ENCODE data around the gene LIG1.

The LIG1 gene

DNA sequence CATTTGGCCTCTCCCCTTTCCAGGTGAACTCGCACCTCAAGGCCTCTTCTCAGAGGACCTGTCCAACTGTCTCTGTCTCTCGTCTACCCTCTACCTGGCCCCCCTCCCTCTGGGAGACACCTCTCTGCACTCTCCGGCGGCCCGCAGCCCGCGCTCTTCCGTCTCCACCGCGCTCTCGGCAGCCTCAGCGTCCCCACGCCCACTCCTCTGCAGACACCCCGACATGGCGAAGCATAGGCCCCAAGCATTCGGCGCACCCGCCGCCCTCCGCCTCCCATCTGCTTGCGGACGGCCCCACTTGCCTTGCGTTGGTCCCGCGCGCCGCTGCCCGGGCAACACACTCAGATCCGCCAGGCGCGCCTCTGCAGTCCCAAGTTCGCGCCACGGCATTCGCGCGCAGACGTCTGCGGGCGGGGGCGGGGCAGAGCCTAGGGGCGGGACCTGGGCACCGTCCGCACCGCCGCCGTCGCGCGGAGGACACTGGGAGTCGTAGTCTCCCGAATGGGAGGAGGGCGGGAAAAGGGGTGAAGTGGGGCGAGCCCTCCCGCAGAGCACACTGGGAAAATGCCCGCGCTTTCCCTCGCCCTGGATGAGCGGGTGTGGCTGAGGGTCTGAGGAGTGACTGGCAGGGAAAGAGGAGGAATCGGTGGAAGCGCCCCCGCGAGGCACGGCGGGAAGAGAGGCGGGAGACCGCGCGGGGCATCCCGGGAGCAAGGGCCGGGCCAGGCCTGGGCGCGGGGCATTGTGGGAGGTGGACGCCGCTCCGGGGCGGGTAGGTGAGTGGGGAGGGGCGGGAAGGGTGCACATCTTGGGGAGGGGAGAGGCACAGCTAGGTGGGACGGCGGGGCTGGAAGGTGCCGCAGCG lies at the start of gene LIG1, which contains the start of gene ZSWIM9:
TSS of gene LIG1 (minus strand) at position 406 of the 865 bp plus-strand sequence. CDS start 4,778 bp downstream, outside the sequence.
TSS of gene ZSWIM9 (plus strand) at position 742 of the 865 bp plus-strand sequence. CDS start 1,123 bp downstream, outside the sequence.
- peak; percentile 96 for DNase-seq

GRCh38 chr19:48218997-48219396 lies 48.9 kb upstream of the LIG1 start:
- DNase-seq = no peak

GRCh38 chr19:48216933-48217332 lies 46.8 kb upstream of the LIG1 start:
- no peak for DNase-seq

DNA sequence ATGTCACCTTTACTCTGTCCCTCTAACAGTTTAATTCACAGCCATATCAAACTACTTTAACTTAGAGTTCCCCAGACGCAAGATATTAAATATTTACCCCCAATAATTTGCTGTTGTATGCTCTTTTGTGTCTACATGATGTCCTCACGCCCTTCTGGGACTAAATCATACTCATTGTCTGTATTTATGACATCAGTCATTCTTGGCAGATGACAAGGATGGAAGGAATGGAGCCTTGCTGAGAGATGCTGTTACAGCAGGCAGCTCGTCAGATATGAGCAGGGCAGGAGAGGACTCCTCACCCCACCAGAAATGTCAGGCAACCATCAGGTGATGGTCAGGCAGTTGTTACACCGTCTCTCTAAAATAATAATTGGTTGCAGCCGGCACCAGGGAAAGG lies 43.8 kb upstream of the LIG1 start:
- no peak for DNase-seq

- no peak for DNase-seq
These were observed 39.9 kb upstream of the LIG1 start for GRCh38 chr19:48210005-48210404.

DNA sequence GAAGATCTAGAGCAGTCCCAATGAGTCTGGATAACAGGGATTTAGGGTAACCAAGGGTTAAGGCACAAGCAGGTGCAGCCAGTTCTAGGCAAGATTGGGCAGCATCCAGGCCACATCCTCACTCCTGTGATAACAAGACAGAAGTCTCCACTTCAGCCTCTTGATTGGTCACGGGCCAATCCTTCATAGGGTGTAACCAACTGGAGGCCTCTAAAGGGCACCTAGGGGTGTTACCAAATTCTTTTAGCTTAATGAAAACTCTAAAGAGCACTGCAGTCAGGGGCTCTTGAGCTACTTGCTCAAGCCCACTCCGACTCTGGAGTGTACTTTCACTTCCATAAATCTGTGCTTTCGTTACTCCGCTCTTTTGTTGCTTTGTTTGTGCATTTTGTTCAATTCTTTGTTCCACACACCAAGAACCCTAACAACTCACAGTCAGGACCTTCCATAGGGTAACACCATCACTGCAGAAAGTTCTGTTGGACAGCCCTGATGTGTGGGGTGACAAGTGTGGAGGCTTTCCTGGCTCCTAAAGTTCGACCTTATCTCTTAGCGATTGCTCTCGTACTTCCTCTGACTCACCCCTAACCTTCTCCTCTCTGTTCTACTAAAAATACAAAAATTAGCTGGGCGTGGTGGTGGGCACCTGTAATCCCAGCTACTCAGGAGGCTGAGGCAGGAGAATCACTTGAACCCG lies 36.4 kb upstream of the LIG1 start:
- DNase-seq = no peak

GRCh38 chr19:48203794-48204628 lies 33.9 kb upstream of the LIG1 start:
- DNase-seq = peak; percentile 96

DNA sequence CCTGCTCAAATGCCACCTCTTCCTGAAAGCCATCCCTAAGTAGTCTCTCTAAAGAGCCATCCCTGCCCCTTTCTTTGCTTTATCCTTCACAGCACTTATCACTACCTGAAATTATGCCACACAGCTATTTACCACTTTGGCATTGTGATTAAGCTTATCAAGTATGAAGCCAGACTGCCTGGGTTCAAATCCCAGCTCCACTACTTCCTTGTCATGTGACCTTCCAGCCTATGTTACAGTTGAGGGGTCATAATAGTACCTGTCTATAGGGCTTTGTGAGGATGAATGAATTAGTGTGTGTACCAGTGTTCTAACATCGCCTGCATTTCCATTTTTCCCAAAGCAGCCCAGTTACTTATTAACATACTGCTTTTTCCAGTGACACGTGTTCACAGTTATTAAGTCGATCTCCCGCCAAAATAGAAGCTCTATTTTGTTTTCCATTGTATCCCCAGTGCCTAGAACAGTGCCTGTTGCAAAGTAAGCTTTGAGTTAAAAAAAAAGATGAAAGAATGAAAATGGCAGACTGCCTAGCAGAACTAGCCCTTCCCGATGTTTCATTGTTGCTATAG lies 33.2 kb upstream of the LIG1 start:
- no peak for DNase-seq

GRCh38 chr19:48196933-48197665 lies 27.0 kb upstream of the LIG1 start:
- DNase-seq = no peak

GRCh38 chr19:48196321-48196763 lies 26.2 kb upstream of the LIG1 start:
- no peak for DNase-seq

DNA sequence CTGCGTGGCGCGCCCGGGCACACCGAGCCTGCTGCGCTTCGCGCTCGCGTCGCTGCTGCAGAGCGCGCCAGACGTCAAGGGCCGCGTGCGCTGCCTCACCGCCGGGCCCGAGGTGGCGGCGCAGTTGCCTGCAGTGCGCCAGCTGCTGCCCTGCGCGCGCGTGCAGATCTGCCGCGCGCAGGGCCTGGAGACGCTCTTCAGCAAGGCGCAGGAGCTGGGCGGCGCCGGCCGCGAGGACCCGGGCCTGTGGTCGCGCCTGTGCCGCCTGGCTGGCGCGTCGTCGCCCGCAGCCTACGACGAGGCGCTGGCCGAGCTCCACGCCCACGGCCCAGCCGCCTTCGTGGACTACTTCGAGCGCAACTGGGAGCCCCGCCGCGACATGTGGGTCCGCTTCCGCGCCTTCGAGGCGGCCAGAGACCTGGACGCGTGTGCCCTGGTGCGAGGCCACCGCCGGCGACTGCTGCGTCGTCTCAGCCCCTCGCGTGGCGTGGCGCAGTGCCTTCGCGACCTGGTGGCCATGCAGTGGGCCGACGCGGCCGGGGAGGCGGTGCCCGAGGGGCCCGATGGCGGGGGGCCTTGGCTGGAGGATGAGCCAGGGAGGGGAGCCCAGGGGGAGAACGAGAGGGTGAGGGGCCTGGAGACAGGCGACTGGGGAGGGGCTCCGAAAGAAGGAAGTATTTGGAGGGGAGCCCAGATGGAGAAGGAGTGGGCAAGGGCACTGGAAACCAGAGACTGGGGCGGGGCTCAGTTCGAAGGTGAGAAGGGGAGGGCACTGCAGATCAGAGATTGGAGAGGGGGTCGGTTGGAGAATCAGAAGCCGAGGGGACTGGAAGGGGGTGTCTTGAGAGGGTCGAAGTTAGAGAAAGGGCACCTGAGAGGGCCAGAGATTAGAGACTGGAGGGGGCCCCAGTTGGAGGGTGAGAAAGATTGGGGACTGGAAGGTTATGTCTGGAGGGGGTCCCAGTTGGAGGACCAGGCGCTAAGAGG lies 25.0 kb upstream of the LIG1 start:
- DNase-seq = no peak

DNA sequence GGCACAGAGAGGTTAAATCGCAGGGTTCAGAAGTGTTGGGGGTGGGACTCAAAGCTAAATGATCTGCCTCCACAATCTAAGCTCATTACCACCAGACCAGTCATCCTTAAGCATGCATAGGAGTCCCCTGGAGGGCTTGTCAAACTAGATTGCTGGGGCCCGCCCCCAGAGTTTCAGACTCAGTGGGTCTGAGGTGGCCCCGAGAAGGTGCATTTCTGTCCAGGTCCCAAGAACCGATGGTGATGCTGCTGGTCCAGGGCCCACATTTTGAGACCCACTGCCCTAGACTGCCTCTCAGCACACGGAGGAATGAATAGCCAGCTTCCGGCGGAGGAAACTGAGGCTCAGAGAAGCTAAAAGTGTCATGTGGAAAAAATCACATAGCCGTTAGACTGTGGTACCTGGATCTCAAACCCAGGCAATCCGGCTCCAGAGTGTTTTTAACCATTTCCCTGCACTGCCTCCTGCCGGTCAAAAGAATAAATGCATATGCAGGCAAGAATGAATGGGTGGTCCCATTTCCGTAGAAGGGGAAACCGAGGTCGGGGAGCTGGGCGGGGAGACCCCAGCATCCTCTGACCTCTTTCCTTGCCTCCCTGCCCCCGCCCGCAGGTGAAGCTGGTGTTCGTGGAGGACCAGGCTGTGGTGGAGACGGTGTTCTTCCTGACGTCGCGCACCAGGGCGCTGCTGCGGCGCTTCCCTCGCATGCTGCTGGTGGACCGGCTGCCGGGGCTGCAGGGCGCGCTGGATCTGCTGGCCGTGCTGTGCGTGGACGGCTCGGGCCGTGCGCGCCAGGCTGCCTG lies 24.1 kb upstream of the LIG1 start:
- DNase-seq = no peak

DNA sequence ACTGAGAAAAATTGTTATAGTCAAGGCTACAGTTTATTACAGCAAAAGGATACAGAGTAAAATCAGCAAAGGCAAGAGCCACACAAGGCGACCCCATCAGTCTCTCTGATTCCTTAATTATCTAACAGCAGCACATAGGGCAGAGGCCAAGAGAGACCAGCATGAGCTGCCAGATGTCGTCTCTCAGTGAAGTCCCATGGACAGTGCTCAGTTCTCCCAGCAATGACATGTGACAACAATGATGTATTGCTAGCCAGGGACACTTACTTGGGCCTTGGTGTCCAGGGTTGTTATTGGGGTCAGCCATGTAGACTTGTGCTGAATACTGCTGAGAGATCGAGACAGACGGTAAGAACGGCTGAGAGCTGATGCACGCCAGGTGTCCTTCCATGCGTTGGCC lies 22.6 kb upstream of the LIG1 start:
- no peak for DNase-seq

GRCh38 chr19:48190885-48191284 lies 20.7 kb upstream of the LIG1 start:
- no peak for DNase-seq

DNA sequence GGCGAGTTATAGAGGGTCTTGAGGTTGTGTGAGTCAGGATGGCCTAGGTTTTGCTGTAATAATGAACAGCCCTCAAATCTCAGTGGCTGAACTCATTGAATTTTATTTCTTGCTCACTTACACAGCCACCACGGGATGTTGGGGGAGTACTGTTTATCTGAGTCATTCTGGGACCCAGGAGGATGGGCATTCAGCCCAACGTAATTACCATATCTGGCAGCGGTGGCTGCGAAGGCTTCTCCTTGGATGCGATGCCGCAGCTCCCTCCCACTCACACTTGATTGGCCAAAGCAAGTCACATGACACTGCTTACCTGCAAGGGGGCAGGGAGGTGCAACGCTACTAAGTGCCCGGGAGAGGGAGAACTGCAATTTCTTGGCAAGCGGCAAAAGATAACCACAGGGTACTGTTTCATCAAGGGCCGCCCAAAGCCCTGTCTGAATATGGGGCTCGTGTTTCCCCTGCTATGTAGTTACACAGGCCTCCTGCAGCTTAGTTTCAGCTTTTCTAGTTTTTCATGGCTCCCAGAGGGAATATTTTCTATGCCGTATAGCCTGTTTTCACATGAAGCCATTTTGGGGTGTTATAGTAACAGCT lies 20.2 kb upstream of the LIG1 start:
- no peak for DNase-seq

DNA sequence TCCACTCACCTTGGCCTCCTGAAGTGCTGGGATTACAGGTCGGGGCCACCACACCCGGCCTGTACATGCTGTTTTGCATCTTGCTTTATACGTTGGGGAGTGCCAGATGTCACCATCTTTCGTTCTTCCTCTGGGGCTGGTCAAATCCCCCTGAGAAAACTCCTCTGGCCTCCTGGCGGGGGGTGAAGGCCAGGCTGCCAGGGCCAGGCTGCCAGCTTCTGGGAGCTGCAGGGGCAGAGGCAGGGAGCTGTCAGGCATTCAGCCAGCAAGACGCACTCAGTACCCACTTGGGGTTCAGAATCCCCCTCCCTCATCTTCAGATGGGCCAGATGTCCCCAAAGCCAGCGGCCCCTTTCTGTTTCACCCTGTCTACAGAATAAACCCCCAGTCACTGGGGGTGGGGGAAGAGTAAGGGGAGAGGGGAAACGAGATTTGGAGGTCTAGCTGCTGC lies 16.4 kb upstream of the LIG1 start:
- no peak for DNase-seq

- DNase-seq = no peak
These were observed 15.9 kb upstream of the LIG1 start for GRCh38 chr19:48186015-48186414.

GRCh38 chr19:48183356-48183755 lies 13.2 kb upstream of the LIG1 start:
- no peak for DNase-seq

DNA sequence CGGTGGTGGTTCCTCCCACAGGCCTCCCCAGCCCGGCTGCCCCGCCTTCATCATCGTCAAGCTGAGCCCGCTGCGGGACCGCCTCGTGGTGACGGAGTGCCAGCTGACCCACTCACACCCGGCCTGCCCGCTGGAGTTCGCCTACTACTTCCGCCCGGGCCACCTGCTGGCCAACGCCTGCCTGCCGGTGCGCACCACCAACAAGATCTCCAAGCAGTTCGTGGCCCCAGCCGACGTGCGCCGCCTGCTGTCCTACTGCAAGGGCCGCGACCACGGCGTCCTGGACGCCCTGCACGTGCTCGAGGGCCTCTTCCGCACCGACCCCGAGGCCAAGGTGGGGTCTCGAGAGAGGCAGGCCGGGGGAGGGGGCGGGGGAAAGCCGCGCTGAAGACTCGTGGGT lies 12.3 kb upstream of the LIG1 start:
- no peak for DNase-seq

Data from KG1 (cell line).